OCI-LY3 (cell line): ENCODE results near the gene MFGE8.
A peak's percentile ranks its signal among the peaks of the same experiment; 100 is the strongest.

Experiments used
- EZH2phosphoT487 ChIP-seq: fragments of 200-600 bp; shearing (Covaris generic); IDR thresholded peaks from 2 replicates; pipeline ENCODE4 v1.6.1; 2018; ENCODE audit warnings: antibody characterized with exemption, mixed run types, low read depth
- TF ChIP-seq, protein P1 (sequence below): fragments of 200-600, 300-600 bp; sonication (generic); IDR thresholded peaks from 2 replicates; pipeline ENCODE4 v1.5.1; 2014; ENCODE audit warnings: antibody characterized with exemption, low read length, low read depth

GRCh38 chr15:88878720-88879184 is 34.4 kb downstream of the MFGE8 start:
- TF ChIP-seq, protein P1, sequence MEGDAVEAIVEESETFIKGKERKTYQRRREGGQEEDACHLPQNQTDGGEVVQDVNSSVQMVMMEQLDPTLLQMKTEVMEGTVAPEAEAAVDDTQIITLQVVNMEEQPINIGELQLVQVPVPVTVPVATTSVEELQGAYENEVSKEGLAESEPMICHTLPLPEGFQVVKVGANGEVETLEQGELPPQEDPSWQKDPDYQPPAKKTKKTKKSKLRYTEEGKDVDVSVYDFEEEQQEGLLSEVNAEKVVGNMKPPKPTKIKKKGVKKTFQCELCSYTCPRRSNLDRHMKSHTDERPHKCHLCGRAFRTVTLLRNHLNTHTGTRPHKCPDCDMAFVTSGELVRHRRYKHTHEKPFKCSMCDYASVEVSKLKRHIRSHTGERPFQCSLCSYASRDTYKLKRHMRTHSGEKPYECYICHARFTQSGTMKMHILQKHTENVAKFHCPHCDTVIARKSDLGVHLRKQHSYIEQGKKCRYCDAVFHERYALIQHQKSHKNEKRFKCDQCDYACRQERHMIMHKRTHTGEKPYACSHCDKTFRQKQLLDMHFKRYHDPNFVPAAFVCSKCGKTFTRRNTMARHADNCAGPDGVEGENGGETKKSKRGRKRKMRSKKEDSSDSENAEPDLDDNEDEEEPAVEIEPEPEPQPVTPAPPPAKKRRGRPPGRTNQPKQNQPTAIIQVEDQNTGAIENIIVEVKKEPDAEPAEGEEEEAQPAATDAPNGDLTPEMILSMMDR: peak; percentile 88
- TF ChIP-seq EZH2phosphoT487: no peak
